GM12875 (cell line): ENCODE measurements around the gene ABHD5.

Experiments used
- H3K4me3 ChIP-seq: one replicate; pipeline ENCODE4 v1.5.1; 2011; ENCODE audit warnings: low read depth, low read length, control low read depth
- CTCF ChIP-seq: IDR thresholded peaks from 2 replicates; pipeline ENCODE4 v1.5.1; 2011; ENCODE audit warnings: low read depth, mild to moderate bottlenecking, control low read depth, inconsistent platforms, low read length, moderate library complexity, borderline replicate concordance; ENCODE audit not compliant: insufficient read depth

ABHD5 gene

GRCh38 chr3:43706342-43706741, 15.6 kb downstream of the ABHD5 start:
- no peak overlapping the region for H3K4me3 ChIP-seq
- TF ChIP-seq CTCF: no peak

GRCh38 chr3:43707266-43707665, 16.5 kb downstream of the ABHD5 start:
- H3K4me3 ChIP-seq: no peak overlapping the region
- TF ChIP-seq CTCF: no peak

- TF ChIP-seq CTCF: no peak
- no peak overlapping the region for H3K4me3 ChIP-seq
These were observed 17.3 kb downstream of the ABHD5 start for GRCh38 chr3:43707998-43708397.

GRCh38 chr3:43709022-43709421, 18.3 kb downstream of the ABHD5 start:
- no peak for TF ChIP-seq CTCF
- H3K4me3 ChIP-seq: no peak overlapping the region

- TF ChIP-seq CTCF: no peak
- no peak overlapping the region for H3K4me3 ChIP-seq
These were observed 19.9 kb downstream of the ABHD5 start for GRCh38 chr3:43710607-43711006.

GRCh38 chr3:43718296-43718695, 27.6 kb downstream of the ABHD5 start:
- no peak overlapping the region for H3K4me3 ChIP-seq
- no peak for TF ChIP-seq CTCF

GRCh38 chr3:43723121-43723734, 32.5 kb downstream of the ABHD5 start:
- TF ChIP-seq CTCF: no peak
- H3K4me3 ChIP-seq: no peak overlapping the region
